UCSD-AML1 (cell line): Measurements from ENCODE around the gene PKLR.
"Not testable (repeated sequence)": the region's sequence is repeated elsewhere in the genome, so short reads cannot be mapped to it uniquely, and the experiment has no call there.

Source experiments
- DNase-seq: peaks from one replicate; lab custom pipeline; 2025; ENCODE audit not compliant: unreplicated experiment; lab: John Stamatoyannopoulos, UW

Gene PKLR

DNA sequence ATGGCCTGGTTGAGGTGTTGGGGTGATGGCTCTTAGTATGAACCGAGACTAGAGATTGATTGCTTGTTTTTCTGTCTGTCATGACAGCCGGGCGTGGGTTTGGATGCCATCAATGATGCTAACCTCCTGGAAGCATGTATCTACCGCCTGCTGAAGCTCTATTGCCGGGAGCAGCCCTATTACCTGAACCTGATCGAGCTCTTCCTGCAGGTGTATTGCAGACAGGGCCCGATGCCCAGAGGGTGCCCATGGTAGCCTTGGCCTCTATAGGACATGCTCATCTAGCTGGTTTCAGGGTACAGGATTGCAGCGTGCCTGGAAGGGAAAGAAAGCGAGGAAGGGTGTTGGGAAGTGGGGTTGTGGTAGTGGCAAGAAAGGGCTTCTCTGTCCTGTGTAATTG, 16.8 kb upstream of the PKLR start:
- DNase-seq = no peak

DNA sequence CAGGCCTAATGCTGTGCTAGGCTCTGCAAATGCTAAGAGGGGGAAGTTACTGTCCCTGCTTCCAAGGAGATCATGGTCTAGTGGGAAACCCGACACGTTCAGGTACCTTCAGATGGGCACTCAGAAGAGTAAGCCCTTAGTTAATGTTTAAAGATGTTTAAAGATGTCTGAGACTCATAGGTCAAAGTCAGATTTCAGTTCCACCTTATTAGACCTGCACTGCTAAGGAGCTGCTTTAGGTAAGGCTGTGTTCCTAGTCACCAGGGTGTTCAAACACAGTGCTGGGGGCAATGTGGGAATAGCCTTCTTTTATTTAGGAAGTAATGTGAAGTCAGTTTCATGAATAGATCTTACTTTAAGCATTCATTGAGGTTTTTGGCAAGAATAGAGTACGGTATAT, 15.7 kb upstream of the PKLR start:
- DNase-seq = no peak

DNA sequence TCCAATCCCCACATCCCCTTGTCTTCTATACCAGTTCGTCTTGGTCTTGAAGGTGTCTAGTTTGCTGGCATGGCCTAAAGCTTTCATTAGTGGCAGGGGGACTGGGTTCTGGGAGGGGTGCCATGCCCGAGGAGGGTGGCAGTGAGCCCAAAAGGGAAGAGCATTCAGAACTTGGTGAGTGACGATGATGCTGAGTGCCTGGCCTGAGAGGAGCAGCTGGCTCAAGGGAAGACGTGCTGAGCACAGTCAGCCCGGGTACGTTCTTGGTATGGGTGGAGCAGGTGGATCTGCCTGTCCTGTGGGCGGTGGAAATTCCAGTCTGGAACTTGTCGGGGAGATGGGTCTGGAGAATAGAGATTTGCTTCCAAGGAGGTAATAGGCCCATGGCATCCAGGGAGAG, 12.0 kb upstream of the PKLR start:
- DNase-seq = no peak

DNA sequence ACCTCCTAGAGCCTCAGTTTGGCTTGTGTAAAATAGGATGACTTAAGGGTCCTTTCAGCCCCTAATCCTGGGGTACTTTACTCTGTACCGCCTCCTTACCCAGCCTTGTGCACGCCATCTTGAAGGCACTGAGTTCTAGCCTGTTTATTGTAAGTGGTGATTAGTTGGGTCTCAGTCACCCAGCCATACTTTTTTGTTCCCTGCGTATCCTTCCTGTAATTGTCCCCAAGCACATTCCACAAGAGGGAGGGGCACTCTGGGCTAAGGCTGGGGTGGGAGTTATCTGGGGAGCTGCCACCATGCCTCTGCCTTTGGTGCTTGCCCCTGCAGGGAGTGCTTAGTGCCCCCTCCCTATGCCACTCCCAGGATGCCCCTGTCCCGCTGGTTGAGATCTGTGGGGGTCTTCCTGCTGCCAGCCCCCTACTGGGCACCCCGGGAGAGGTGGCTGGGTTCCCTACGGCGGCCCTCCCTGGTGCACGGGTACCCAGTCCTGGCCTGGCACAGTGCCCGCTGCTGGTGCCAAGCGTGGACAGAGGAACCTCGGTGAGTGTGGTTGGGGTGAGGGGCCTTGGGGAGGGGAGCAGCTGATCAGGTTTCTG, 8.3 kb upstream of the PKLR start:
- DNase-seq = no peak

DNA sequence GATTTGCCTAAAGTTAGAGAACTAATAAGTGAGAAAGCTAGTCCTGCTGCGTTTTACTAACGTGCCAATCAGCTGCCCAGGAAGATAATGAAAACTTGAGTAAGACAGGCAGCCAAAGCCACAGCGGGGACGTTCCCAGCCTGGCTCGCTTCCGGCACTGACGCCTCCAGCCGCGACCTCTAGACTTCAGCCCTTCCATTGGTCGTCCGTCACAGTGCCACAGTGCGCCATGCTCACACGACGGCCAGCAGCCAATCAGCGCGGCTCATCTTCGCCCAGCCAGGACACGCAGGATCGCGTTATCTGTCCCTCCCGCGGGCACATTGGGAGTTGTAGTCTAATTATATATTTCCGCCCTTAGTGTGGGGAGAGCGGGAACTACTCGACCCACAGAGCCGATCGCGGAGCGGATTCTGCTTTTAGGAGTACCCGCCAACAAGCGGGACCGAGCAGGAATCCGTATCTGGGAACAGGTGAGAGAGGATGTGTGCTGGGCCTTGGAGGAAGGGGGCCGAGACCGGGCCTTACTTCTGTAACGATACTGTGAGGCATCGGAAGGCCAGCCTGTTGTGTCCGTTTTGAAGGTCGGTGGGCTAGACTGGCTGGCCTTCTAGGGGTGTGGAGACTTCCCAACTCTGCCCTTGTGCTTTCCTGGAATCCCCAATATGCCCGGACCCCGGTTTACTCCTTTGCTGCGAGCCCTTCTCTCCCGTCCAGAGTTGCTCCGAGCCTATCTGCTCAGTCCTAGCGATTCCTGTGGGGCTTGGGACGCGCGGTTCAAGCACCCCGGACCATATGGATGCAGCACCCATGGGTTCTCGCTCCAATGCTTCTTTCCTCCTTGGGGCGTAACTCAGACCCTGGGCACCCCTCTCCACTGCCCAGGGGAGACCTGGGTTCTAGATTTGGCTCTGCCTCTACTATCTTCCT, 7.5 kb upstream of the PKLR start, which contains the start of gene FDPS:
FDPS (plus strand) TSS at position 374 of the 930 bp plus-strand sequence. CDS start 924 bp downstream, outside the sequence.
- DNase-seq = peak; percentile 98

DNA sequence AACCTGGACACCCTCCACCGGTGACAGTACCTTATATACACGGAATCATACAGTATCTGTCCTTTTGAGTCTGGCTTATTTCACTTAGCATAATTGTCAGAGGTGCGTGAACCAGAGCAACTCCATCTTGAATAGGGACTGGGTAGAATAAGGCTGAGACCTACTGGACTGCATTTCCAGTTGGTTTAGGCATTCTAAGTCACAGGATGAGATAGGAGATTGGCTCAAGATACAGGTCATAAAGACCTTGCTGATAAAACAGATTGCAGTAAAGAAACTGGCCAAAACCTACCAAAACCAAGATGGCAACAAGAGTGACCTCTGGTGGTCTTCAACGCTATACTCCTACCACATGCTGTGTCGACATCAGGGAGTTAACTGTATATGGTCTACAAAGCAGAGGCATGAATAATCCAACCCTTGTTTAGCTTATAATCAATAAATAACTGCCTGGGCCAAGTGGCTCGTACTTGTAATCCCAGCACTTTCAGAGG, 6.1 kb upstream of the PKLR start:
- DNase-seq = no peak

DNA sequence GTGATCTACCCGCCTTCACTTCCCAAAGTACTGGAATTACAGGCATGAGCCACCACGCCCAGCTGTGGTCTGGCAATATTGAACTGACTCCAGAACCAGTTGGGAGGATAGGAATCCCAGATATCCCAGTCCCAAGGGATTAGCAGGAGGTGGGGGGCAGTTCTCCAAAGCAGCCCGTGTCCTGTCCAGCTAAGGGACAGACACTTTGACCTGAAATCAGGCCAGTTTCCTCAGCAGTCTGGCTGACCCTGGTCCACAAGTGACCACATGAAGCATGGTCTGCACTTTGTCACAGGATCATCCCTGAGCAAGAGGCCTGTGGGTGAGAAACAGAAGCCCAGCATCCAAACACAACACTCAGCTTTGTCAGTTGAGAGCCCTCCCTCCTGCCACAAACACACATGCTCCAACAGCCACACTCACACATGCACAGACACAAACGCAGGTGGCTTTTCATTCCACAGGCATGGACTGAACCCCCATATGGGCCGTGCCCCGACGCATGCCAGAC, 4.7 kb upstream of the PKLR start:
- no peak for DNase-seq

DNA sequence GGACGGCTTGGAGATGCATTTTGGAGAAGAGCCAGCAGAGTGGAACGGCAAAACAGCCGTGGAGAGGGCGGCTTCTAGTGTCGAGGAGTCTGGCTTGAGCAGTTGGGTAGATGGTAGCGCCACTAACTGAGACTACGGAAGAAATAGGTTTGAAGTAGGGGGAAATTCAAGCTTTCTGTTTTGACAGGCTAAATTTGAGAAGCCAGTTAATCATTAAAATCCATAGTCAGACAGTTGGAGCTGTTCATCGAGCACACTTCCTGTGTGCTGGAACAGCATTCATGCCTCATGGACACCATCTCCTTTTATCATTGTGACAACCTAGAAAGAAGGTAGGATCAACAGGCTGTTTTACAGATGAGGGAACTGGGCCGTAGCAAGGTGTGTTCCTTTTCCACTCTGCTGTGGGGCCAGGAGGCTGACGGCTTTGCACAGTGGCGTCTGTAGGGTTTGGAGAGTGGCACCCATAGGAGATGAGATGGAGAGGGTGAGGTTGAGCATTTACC, 3.4 kb upstream of the PKLR start:
- no peak for DNase-seq

DNA sequence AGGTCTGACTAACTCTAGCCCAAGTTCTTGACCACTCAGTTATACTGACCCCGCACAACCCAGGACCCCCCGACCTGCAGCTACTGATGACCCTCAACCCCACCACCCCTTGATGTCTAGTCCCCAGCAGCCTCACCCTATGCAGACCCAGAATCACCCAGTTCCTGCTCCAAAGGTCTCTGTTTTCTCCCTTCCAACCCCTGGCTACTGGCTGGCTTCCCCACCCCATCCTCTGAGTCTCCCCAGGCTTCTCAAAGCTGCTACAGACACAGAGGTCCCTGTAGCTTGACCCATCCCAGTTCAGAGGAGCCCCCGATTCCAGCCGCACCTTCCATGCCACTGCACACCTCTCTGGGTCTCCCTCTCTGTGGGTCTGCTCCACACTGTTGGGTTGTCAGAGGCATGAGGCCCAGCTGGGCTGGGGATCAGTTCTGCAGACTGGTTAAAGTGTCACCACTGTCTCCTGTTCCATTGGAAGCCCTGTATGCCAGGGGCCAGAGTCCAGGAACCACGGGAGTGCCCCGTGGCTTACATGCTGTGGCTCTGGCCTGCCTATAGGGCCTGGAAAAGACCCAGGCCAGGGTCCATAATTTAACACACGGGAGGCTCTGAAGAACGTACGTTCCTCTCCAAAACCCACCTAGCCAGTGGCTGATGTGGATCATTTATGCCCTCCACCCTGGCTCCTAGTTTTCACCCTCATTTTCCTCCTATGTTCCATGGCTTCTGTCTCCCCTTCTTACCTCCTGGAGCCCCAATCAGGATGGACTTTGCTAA, 497 bp downstream of the PKLR start:
- DNase-seq = no peak

DNA sequence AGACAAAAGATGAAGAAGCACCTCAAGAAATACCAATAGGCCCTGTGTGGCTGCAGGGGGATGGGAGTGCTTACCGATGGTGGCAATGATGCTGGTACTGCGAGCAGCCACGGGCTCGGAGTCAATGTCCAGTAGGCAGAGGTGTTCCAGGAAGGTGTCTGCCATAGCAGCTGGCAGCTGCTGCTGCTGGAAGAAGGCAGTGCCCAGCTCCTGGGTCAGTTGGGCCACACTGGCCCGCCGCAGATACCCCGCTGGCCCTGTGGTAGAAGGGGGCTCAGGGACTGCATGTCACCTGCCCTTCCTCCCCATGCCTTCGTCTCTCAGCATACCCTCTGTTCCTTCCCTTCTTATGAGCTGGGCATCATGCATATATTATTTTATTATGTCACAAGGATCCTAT, 1.2 kb downstream of the PKLR start:
- DNase-seq = no peak

DNA sequence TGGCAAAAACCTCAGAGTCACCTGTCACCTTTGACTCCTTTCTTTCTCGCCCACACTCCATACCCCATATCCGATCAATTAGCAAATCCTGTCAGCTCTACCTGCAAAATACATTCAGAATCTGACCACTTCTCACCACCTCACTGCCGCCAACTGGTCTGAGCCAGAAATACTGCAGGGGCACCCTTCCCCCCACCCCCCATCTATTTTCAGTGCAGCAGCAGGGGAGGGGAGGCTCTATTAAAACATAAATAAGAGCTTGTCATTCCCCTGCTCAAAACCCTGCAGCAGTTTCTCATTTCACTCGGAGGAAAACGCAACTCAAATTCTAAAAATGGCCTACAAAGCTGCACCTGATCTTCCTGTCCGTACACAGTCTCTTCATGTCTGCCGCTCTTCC, 3.9 kb downstream of the PKLR start:
- DNase-seq = no peak

DNA sequence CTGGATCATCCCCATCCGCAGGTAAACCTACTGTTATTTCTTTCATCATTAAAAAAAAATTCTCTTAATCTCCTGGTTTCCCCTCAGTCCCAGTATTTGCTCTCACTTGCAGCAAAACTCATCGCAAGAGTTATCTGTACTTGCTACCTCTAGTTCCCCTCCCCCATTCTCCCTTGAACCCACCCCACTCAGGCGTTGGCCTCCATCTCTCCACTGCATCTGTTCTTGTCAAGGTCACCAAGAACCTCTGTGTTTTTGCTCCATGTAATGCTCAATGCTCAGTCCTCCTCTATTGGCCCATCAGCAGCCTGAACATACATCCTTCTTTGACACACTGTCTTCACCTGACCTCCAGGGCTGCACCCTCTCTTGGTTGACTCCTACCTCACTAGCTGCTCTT, 4.6 kb downstream of the PKLR start:
- no peak for DNase-seq

DNA sequence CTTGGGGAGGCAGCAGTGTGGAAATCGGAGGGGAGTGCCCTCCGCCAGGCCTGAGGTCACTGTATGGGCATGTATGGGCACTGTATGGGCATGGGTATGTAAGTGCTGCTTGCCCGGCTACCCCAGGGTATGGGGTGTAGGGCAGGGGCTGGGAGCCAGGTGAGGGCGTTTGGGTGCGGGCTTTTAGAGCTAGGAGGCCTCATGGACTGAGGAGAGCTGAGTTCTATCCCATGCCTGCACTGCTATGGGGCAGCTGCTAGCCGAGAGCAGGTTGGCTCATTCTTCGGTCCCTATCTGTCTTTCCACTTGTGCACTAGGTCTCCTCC, 5.3 kb downstream of the PKLR start:
- DNase-seq = no peak

DNA sequence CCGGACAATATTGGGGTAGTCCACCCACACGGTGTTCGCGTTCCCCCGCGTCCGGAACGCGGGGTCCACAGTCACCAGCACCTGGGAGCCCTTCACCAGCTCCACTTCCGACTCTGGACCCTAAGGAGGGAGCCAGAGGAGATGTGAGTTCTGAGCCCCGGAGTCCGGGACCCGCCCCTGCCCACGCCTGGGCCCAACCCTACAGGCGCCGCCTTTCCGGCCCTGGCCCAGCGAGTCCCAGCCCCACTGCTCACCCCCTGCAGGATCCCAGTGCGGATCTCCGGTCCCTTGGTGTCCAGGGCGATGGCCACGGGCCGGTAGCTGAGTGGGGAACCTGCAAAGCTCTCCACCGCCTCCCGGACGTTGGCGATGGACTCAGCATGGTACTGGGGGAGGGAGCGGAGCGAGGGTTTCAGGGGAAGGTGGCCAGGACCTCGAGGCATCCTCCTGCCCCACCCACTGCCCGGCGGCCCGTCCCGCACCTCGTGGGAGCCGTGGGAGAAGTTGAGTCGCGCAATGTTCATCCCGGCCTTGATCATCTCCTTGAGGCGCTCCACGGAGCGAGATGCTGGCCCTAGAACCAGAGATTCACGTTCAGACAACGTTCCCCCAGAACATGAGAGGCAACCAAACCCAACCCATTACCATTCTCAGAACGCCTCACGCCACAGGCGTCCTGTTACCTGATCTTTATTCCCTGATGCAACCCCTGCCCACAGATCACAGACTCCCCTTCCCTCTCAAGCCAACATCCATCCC, 5.9 kb downstream of the PKLR start:
- DNase-seq = no peak

DNA sequence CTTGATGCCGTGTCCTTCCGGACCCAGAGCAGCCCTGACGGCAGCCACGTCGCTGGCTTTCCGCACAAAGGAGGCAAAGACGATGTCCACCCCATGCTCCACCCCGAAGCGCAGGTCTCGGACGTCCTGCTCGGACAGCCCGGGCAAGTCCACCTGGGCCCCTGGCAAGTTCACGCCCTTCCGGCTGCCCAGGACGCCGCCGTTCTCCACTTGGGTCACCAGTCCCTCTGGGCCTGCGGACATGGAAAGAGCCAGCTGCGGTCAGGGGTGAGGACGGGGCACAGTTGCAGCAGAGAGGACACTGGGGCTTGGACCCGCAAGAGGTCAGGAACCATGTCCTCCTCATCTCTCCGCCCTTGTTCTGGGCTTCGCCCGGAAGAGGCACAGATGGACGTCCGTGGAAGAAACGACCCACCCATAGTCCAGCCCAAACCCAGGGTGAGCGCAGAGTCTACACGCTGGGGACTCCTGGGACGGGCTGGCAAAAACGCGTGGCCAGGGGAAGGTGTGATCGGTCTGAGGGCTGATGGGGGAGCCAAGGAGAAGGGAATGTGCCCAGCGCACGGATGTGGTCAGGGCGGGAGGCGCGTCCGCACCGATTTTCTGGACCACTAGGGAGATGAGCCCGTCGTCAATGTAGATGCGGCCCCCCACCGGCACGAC, 6.6 kb downstream of the PKLR start:
- DNase-seq = no peak

DNA sequence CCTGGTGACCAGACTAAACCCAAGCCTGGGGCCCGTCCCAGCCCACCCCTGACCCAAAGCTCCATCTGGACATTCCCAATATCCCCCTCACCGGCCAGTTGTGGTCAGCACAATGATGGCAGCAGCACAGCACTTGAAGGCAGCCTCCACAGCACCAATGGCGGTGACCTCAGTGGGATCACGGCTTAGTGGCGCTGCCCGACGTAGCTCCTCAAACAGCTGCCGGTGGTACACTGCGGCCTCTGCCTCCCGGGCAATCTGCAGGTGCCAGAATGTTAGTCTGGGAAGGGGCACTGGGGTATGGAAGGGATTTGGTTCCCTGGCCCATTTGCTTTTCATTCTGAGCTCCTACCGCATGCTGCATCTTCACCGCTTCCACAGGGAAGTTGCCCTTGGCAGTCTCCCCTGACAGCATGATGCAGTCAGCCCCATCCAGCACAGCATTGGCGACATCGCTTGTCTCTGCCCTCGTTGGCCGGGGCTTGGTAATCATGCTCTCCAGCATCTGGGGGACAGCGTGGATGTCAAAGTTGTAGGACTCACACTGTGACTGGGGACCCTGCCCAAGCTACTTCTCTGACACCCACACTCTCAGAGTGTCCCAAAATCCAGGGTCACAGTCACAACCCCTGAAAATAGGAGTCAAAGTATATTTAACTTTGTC, 8.0 kb downstream of the PKLR start:
- no peak for DNase-seq

DNA sequence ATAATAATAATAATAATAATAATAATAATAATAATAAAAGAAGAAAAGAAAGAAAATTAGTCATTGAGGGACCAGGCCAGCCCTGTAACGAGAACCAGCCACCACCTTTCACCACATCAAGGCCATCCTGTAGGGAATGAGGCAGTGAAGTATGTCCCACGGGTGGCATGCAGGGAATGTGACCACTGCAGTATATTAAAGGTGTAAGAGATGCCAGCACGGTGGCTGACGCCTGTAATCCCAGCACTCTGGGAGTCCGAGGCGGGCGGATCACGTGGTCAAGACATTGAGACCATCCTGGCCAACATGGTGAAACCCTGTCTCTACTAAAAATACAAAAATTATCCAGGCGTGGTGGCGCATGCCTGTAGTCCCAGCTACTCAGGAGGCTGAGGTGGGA, 10.2 kb downstream of the PKLR start:
- DNase-seq = not testable (repeated sequence)

DNA sequence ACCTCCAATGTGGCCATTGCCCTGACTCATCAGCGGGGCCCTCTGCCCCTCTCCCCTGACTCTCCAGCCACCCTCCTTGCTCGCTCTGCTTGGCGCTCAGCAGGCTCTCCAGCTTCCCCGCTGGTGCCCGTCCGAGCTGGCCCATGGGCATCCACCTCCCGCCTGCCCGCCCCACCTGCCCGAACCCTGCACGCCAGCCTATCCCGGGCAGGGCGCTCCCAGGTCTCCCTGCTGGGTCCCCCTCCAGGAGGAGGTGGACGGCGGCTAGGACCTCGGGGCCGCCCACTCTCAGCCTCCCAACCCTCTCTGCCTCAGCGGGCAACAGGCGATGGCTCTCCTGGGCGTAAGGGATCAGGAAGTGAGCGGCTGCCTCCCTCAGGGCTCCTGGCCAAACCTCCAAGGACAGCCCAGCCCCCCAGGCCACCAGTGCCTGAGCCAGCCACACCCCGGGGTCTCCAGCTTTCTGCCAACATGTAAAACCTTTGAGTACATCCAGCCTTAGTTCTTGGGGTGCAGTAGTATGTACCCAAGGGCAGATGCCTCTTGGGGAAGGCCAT, 13.2 kb downstream of the PKLR start:
- no peak for DNase-seq

DNA sequence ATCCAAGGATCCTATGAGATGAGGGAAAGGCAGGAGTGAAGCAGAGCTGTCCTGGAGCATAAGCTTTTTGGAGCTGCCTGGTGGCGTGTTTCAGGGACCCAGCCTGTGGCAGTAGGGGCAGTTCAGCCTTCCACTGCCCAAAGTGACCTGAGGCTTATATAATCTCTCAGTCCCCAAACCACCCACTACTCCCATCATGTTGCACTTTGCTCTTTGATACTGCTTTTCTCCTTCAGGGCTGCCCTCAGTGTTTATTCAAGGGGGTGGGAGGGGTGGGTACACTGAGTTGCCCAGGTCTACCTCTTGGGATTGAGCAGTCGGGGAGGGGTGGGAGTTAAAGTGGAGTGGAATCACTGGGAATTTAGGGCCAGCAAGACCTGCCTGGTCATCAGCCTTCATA, 14.7 kb downstream of the PKLR start:
- DNase-seq = no peak
